Measurements from ENCODE around the gene ARMS2.

The ARMS2 gene

GRCh38 chr10:122475591-122476332 lies 21.3 kb downstream of the ARMS2 start:
- DNase-seq (ENCODE audit: low read depth), result peak; percentile 17
- TF ChIP-seq CTCF (IDR thresholded peaks at IDR 0.05; ENCODE audit: insufficient read depth, low read depth, low read length, missing control alignments), result no peak
- no peak overlapping the region for H3K4me3 ChIP-seq (ENCODE audit: low read length)

- DNase-seq (ENCODE audit: low read depth), result peak; percentile 88
- no peak for TF ChIP-seq CTCF (IDR thresholded peaks at IDR 0.05; ENCODE audit: insufficient read depth, low read depth, low read length, missing control alignments)
- no peak overlapping the region for H3K4me3 ChIP-seq (ENCODE audit: low read length)
Observed at GRCh38 chr10:122476333-122476695, 21.9 kb downstream of the ARMS2 start.

DNA sequence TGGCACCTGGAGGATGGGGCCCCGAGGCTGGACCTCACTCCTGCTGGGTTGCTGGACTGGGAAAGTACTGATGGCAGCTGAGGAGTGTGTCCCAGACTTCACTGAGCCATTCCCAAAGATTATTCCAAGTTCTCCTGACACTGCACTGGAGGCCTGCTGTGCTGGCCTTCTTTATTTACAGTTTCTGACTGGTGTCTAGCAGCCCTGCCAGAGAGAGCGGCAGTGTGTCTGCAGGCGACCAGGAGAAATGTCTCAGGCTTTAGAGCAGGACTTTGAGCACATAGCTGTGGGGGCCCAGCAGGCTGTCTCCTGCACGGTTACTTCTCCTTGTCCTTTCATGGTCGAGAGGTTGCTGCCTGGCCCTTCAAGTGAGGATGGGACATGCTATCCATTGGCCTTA lies 23.0 kb downstream of the ARMS2 start:
- DNase-seq (ENCODE audit: low read depth), result no peak
- no peak overlapping the region for H3K4me3 ChIP-seq (ENCODE audit: low read length)
- TF ChIP-seq CTCF (IDR thresholded peaks at IDR 0.05; ENCODE audit: insufficient read depth, low read depth, low read length, missing control alignments), result no peak

GRCh38 chr10:122478971-122479370 lies 24.5 kb downstream of the ARMS2 start:
- no peak for TF ChIP-seq CTCF (IDR thresholded peaks at IDR 0.05; ENCODE audit: insufficient read depth, low read depth, low read length, missing control alignments)
- no peak overlapping the region for H3K4me3 ChIP-seq (ENCODE audit: low read length)
- DNase-seq (ENCODE audit: low read depth), result no peak

DNA sequence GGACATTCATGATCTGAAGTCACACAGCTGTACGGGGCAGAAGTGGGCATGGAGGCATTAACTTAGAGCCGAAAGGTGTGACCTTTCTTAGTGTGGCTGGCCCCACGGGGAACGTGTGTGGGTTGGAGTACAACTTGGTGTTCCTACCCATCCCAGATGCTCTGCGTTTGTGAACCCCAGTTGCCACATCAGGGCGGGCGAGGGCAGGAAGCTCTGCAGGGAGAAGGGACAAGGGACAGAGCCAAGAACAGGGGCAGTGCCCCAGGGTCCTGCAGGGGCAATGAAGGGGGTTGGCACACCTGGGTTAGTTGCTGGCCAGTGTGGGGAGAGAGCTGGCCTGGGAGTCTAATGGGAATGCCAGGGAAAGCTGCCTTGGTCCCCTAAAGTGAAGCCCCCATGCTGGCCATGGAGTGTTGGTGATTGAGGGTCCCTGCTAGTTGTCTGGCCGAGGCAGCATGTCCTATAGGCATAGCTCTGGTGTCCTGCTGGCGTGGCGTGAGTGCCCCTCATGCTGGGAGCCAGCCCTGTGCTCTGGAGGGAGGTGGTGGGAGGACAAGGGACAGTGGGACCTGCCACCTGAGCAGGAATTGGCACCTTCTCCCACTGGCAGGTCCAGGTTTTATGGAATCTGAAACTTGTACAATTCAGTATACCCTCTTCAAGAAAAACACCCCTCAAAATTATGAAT lies 25.8 kb downstream of the ARMS2 start:
- no peak for DNase-seq (ENCODE audit: low read depth)
- no peak overlapping the region for H3K4me3 ChIP-seq (ENCODE audit: low read length)
- TF ChIP-seq CTCF (IDR thresholded peaks at IDR 0.05; ENCODE audit: insufficient read depth, low read depth, low read length, missing control alignments), result no peak

- no peak for TF ChIP-seq CTCF (IDR thresholded peaks at IDR 0.05; ENCODE audit: insufficient read depth, low read depth, low read length, missing control alignments)
Observed at GRCh38 chr10:122481296-122482056, 27.0 kb downstream of the ARMS2 start.

More at GRCh38 chr10:122481296-122482056, 27.0 kb downstream of the ARMS2 start:
- no peak for DNase-seq (ENCODE audit: low read depth)
- no peak overlapping the region for H3K4me3 ChIP-seq (ENCODE audit: low read length)

Measured in epithelial cell of esophagus (primary cell).